Activated naive CD4-positive, alpha-beta T cell treated with anti-CD3 and anti-CD28 coated beads for 36 hours (primary cell): ENCODE results near the gene RSPH1. TPM values are rescaled to one million over a fixed set of nuclear protein-coding genes. Genes with fewer than 3 reads are reported as not detected.

Experiments used
- CTCF ChIA-PET: fragments of 350-600 bp; sonication (Branson Sonifier 250); formaldehyde crosslinking; loops from one replicate; lab custom pipeline; 2021; ENCODE audit warnings: antibody characterized with exemption; lab: Charles Lee
- DNase-seq: peaks from one replicate; pipeline ENCODE4 v3.0.0-alpha.2; 2020
- H3K27ac Mint-ChIP-seq: one replicate; pipeline ENCODE4 v1.8.0; 2021; ENCODE audit warnings: mild to moderate bottlenecking, mixed read lengths
- H3K27me3 Mint-ChIP-seq: one replicate; pipeline ENCODE4 v1.8.0; 2021; ENCODE audit warnings: low read depth, mixed read lengths
- H3K36me3 Mint-ChIP-seq: one replicate; pipeline ENCODE4 v1.8.0; 2021; ENCODE audit warnings: low read depth, mixed read lengths
- H3K4me1 Mint-ChIP-seq: one replicate; pipeline ENCODE4 v1.8.0; 2021; ENCODE audit warnings: low read depth, mixed read lengths
- H3K4me3 Mint-ChIP-seq: one replicate; pipeline ENCODE4 v1.8.0; 2021; ENCODE audit warnings: mild to moderate bottlenecking, moderate library complexity, mixed read lengths
- H3K9me3 Mint-ChIP-seq: one replicate; pipeline ENCODE4 v1.8.0; 2021; ENCODE audit warnings: mixed read lengths
- intact Hi-C: fragments of 100-400 bp; cut with micrococcal nuclease; formaldehyde crosslinking; loops from one replicate; pipeline ENCODE4 v1.15.1; 2023
- total RNA-seq, 2 experiments: library from RNA; stranded (reverse); gene quantifications; one replicate each; pipeline ENCODE4 v1.2.3, GENCODE V29; 2021

RSPH1 gene
- total RNA-seq, 2 experiments from 2014 or later: 0.22 TPM; not detected in 1

GRCh38 chr21:42491328-42491727, 4.7 kb downstream of the RSPH1 start:
- Mint-ChIP-seq H3K27ac (no peak overlapping the region), H3K36me3 (no peaks in the 10 kb centered on the region), H3K4me3 (no peak overlapping the region), H3K27me3 (peaks cover 2% of the 10 kb centered on the region), H3K4me1 (peaks cover 19% of the 10 kb centered on the region), H3K9me3 (no peaks in the 10 kb centered on the region)
- no peak for DNase-seq
- intact Hi-C loops: no loop called here
- CTCF ChIA-PET: no interaction called here

- intact Hi-C loops: no loop called here
- no peaks in the 10 kb centered on the region for H3K36me3 Mint-ChIP-seq
- CTCF ChIA-PET: no interaction called here
Measured at GRCh38 chr21:42490720-42491119, 5.3 kb downstream of the RSPH1 start.

GRCh38 chr21:42489991-42490390, 6.0 kb downstream of the RSPH1 start:
- Mint-ChIP-seq H3K4me1 (peaks cover 12% of the 10 kb centered on the region), H3K36me3 (no peaks in the 10 kb centered on the region), H3K4me3 (no peak overlapping the region), H3K9me3 (no peaks in the 10 kb centered on the region), H3K27ac (no peak overlapping the region), H3K27me3 (peaks cover 2% of the 10 kb centered on the region)
- CTCF ChIA-PET: no interaction called here
- DNase-seq: no peak
- intact Hi-C loops: no loop called here

More at GRCh38 chr21:42490720-42491119, 5.3 kb downstream of the RSPH1 start:
- H3K27me3 Mint-ChIP-seq: peaks cover 2% of the 10 kb centered on the region
- peaks cover 15% of the 10 kb centered on the region for H3K4me1 Mint-ChIP-seq
- H3K4me3 Mint-ChIP-seq: no peak overlapping the region
- no peak overlapping the region for H3K27ac Mint-ChIP-seq
- DNase-seq: no peak
- no peaks in the 10 kb centered on the region for H3K9me3 Mint-ChIP-seq

GRCh38 chr21:42489006-42489563, 6.9 kb downstream of the RSPH1 start:
- no peak for DNase-seq
- CTCF ChIA-PET: no interaction called here
- H3K27me3 Mint-ChIP-seq: peaks cover 2% of the 10 kb centered on the region

GRCh38 chr21:42486531-42486930, 9.5 kb downstream of the RSPH1 start:
- no peak overlapping the region for H3K4me3 Mint-ChIP-seq
- peaks cover 2% of the 10 kb centered on the region for H3K27me3 Mint-ChIP-seq
- no peaks in the 10 kb centered on the region for H3K36me3 Mint-ChIP-seq
- no peak for DNase-seq
- no peaks in the 10 kb centered on the region for H3K4me1 Mint-ChIP-seq
- H3K9me3 Mint-ChIP-seq: no peaks in the 10 kb centered on the region
- intact Hi-C loops: no loop called here
- H3K27ac Mint-ChIP-seq: no peak overlapping the region
- CTCF ChIA-PET: interaction anchor here (0.9 to 1.8 kb wide), 2 partner anchors 19 to 126 kb away, joined by 3 to 4 read pairs; no protein-coding TSS in a partner anchor

More at GRCh38 chr21:42489006-42489563, 6.9 kb downstream of the RSPH1 start:
- Mint-ChIP-seq H3K4me1 (peaks cover 12% of the 10 kb centered on the region), H3K4me3 (no peak overlapping the region), H3K9me3 (no peaks in the 10 kb centered on the region), H3K27ac (no peak overlapping the region), H3K36me3 (no peaks in the 10 kb centered on the region)
- intact Hi-C loops: no loop called here

- Mint-ChIP-seq H3K27me3 (peaks cover 2% of the 10 kb centered on the region), H3K27ac (no peak overlapping the region), H3K36me3 (no peaks in the 10 kb centered on the region), H3K4me1 (no peaks in the 10 kb centered on the region), H3K4me3 (no peak overlapping the region), H3K9me3 (no peaks in the 10 kb centered on the region)
- DNase-seq: no peak
- CTCF ChIA-PET: interaction anchor here (1.8 kb wide), 1 partner anchor 125 kb away, joined by 3 read pairs; no protein-coding TSS in a partner anchor
- intact Hi-C loops: no loop called here
Measured at GRCh38 chr21:42486072-42486471, 10.0 kb downstream of the RSPH1 start.

GRCh38 chr21:42484966-42485365, 11.1 kb downstream of the RSPH1 start:
- Mint-ChIP-seq H3K9me3 (no peaks in the 10 kb centered on the region), H3K4me3 (no peak overlapping the region), H3K27me3 (peaks cover 2% of the 10 kb centered on the region), H3K4me1 (no peaks in the 10 kb centered on the region), H3K36me3 (no peaks in the 10 kb centered on the region), H3K27ac (no peak overlapping the region)
- CTCF ChIA-PET: no interaction called here
- intact Hi-C loops: no loop called here
- no peak for DNase-seq

GRCh38 chr21:42481169-42481568, 14.9 kb downstream of the RSPH1 start:
- CTCF ChIA-PET: interaction anchor here (1.5 kb wide), 1 partner anchor 171 kb away, joined by 3 read pairs; no protein-coding TSS in a partner anchor
- H3K9me3 Mint-ChIP-seq: no peaks in the 10 kb centered on the region
- no peak overlapping the region for H3K27ac Mint-ChIP-seq
- no peaks in the 10 kb centered on the region for H3K4me1 Mint-ChIP-seq
- no peaks in the 10 kb centered on the region for H3K27me3 Mint-ChIP-seq
- H3K4me3 Mint-ChIP-seq: no peak overlapping the region
- intact Hi-C loops: no loop called here
- DNase-seq: no peak
- H3K36me3 Mint-ChIP-seq: no peaks in the 10 kb centered on the region

- Mint-ChIP-seq H3K27ac (no peak overlapping the region), H3K27me3 (no peaks in the 10 kb centered on the region), H3K4me3 (no peak overlapping the region), H3K4me1 (no peaks in the 10 kb centered on the region), H3K9me3 (no peaks in the 10 kb centered on the region), H3K36me3 (no peaks in the 10 kb centered on the region)
- intact Hi-C loops: no loop called here
- DNase-seq: no peak
- CTCF ChIA-PET: interaction anchor here (1.5 kb wide), 1 partner anchor 171 kb away, joined by 3 read pairs; no protein-coding TSS in a partner anchor
Measured at GRCh38 chr21:42480736-42481135, 15.3 kb downstream of the RSPH1 start.

- Mint-ChIP-seq H3K4me3 (no peak overlapping the region), H3K27ac (no peak overlapping the region), H3K27me3 (no peaks in the 10 kb centered on the region), H3K36me3 (no peaks in the 10 kb centered on the region), H3K9me3 (no peaks in the 10 kb centered on the region), H3K4me1 (no peaks in the 10 kb centered on the region)
- intact Hi-C loops: no loop called here
- CTCF ChIA-PET: no interaction called here
- DNase-seq: no peak
Measured at GRCh38 chr21:42479582-42479981, 16.4 kb downstream of the RSPH1 start.

- CTCF ChIA-PET: interaction anchor here (0.6 to 1.1 kb wide), 2 partner anchors 12 to 15 kb away, joined by 3 to 4 read pairs; no protein-coding TSS in a partner anchor
- Mint-ChIP-seq H3K36me3 (no peaks in the 10 kb centered on the region), H3K27me3 (no peaks in the 10 kb centered on the region), H3K4me3 (no peak overlapping the region), H3K27ac (no peak overlapping the region), H3K9me3 (no peaks in the 10 kb centered on the region), H3K4me1 (no peaks in the 10 kb centered on the region)
- no peak for DNase-seq
- intact Hi-C loops: no loop called here
Measured at GRCh38 chr21:42478504-42478903, 17.5 kb downstream of the RSPH1 start.

- no peaks in the 10 kb centered on the region for H3K4me1 Mint-ChIP-seq
- H3K4me3 Mint-ChIP-seq: no peak overlapping the region
- no peaks in the 10 kb centered on the region for H3K27me3 Mint-ChIP-seq
- intact Hi-C loops: no loop called here
- CTCF ChIA-PET: interaction anchor here (0.8 kb wide), 1 partner anchor 9 kb away, joined by 3 read pairs; no protein-coding TSS in a partner anchor
- no peak for DNase-seq
- no peaks in the 10 kb centered on the region for H3K9me3 Mint-ChIP-seq
- no peaks in the 10 kb centered on the region for H3K36me3 Mint-ChIP-seq
- H3K27ac Mint-ChIP-seq: no peak overlapping the region
Measured at GRCh38 chr21:42476388-42477331, 19.4 kb downstream of the RSPH1 start.
